ENCODE results near the gene FAM53B. TPM values are rescaled to one million over a fixed set of nuclear protein-coding genes. Genes with fewer than 3 reads are reported as not detected.

FAM53B gene
- total RNA-seq, 2 donors from 2014 or later = 19.3 to 22.6 TPM

DNA sequence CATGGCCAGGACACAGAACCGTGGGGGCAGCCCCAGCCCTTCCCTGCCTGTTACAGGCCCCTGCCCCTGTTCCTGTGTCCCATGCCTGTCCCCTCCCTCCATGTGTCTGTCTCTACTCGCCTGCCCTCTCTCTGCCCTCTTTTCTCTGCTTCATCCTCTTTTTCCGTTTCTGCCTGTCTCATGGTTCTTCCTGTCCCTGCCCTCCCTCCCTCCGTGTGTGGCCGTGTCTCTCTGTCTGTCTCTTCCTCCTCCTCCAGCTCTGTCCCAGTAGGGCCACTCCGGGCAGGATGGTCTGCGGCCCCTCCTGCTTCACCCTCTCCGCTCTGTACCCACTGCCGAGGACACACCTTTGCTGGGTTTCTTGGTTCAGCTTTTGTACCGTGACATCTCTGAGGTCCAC is 137.4 kb downstream of the FAM53B start:
- no peaks in the 10 kb centered on the region for H3K27me3 Mint-ChIP-seq (ENCODE audit: insufficient read depth)
- H3K4me3 Mint-ChIP-seq = no peak overlapping the region
- H3K4me1 ChIP-seq (ENCODE audit: control insufficient read depth, insufficient read depth, low read length) = no peaks in the 10 kb centered on the region
- no peaks in the 10 kb centered on the region for H3K9me3 ChIP-seq (ENCODE audit: control insufficient read depth, low read length)
- H3K36me3 Mint-ChIP-seq (ENCODE audit: low read depth) = no peaks in the 10 kb centered on the region
- no peak for TF ChIP-seq CTCF (conservative IDR thresholded peaks at IDR 0.05)
- H3K27me3 ChIP-seq (ENCODE audit: control insufficient read depth, insufficient read depth, low read length, poor library complexity, severe bottlenecking) = no peaks in the 10 kb centered on the region
- WGBS, 2 experiments (ENCODE audit: insufficient coverage in 1 of 2, insufficient read length in 1 of 2) = 52 to 53% methylated on average over 10 of the region's 10 CpGs
- H3K4me1 Mint-ChIP-seq = no peaks in the 10 kb centered on the region
- DNase-seq = no peak
- H3K36me3 ChIP-seq (ENCODE audit: control insufficient read depth, insufficient read depth, low read length) = no peaks in the 10 kb centered on the region
- no peak overlapping the region for H3K27ac ChIP-seq (ENCODE audit: low read depth, low read length)
- H3K9ac ChIP-seq (ENCODE audit: extremely low read depth, low read length, poor library complexity, severe bottlenecking) = no peak overlapping the region
- H3K27ac Mint-ChIP-seq = no peak overlapping the region
- no peaks in the 10 kb centered on the region for H3K9me3 Mint-ChIP-seq
- H3K4me3 ChIP-seq (ENCODE audit: low read length) = no peak overlapping the region

- no peak overlapping the region for H3K4me3 Mint-ChIP-seq
- Histone ChIP-seq H3K9ac (ENCODE audit: extremely low read depth, low read length, poor library complexity, severe bottlenecking) (no peak overlapping the region), H3K27me3 (ENCODE audit: control insufficient read depth, insufficient read depth, low read length, poor library complexity, severe bottlenecking) (no peaks in the 10 kb centered on the region), H3K9me3 (ENCODE audit: control insufficient read depth, low read length) (no peaks in the 10 kb centered on the region), H3K4me1 (ENCODE audit: control insufficient read depth, insufficient read depth, low read length) (no peaks in the 10 kb centered on the region), H3K27ac (ENCODE audit: low read depth, low read length) (no peak overlapping the region), H3K36me3 (ENCODE audit: control insufficient read depth, insufficient read depth, low read length) (no peaks in the 10 kb centered on the region), H3K4me3 (ENCODE audit: low read length) (no peak overlapping the region)
- H3K4me1 Mint-ChIP-seq = no peaks in the 10 kb centered on the region
- DNase-seq = no peak
- no peak overlapping the region for H3K27ac Mint-ChIP-seq
- no peaks in the 10 kb centered on the region for H3K36me3 Mint-ChIP-seq (ENCODE audit: low read depth)
- H3K9me3 Mint-ChIP-seq = no peaks in the 10 kb centered on the region
- H3K27me3 Mint-ChIP-seq (ENCODE audit: insufficient read depth) = no peaks in the 10 kb centered on the region
- no peak for TF ChIP-seq CTCF (conservative IDR thresholded peaks at IDR 0.05)
- WGBS, 2 experiments (ENCODE audit: insufficient coverage in 1 of 2, insufficient read length in 1 of 2) = 85 to 86% methylated on average over 9 to 28 of the region's 31 CpGs
Observed at GRCh38 chr10:124605856-124606812, 138.0 kb downstream of the FAM53B start.

- no peak for DNase-seq
- Mint-ChIP-seq H3K36me3 (ENCODE audit: low read depth) (no peaks in the 10 kb centered on the region), H3K4me3 (no peak overlapping the region), H3K4me1 (no peaks in the 10 kb centered on the region), H3K27ac (no peak overlapping the region), H3K27me3 (ENCODE audit: insufficient read depth) (no peaks in the 10 kb centered on the region), H3K9me3 (no peaks in the 10 kb centered on the region)
- WGBS, 2 experiments (ENCODE audit: insufficient coverage in 1 of 2, insufficient read length in 1 of 2) = 92 to 93% methylated on average over 4 to 5 of the region's 5 CpGs
- Histone ChIP-seq H3K27ac (ENCODE audit: low read depth, low read length) (no peak overlapping the region), H3K4me3 (ENCODE audit: low read length) (no peak overlapping the region), H3K9me3 (ENCODE audit: control insufficient read depth, low read length) (no peaks in the 10 kb centered on the region), H3K9ac (ENCODE audit: extremely low read depth, low read length, poor library complexity, severe bottlenecking) (no peak overlapping the region), H3K36me3 (ENCODE audit: control insufficient read depth, insufficient read depth, low read length) (no peaks in the 10 kb centered on the region), H3K4me1 (ENCODE audit: control insufficient read depth, insufficient read depth, low read length) (no peaks in the 10 kb centered on the region), H3K27me3 (ENCODE audit: control insufficient read depth, insufficient read depth, low read length, poor library complexity, severe bottlenecking) (no peaks in the 10 kb centered on the region)
- no peak for TF ChIP-seq CTCF (conservative IDR thresholded peaks at IDR 0.05)
Observed at GRCh38 chr10:124605481-124605855, 138.7 kb downstream of the FAM53B start.
